K562 (cell line): ENCODE results near the gene TMEM86B. TPM values are rescaled to one million over a fixed set of nuclear protein-coding genes. Genes with fewer than 3 reads are reported as not detected.

ENCODE experiments used
- CXXC5 ChIP-seq: fragments of 250-450 bp; sonication (Bioruptor Pico); IDR thresholded peaks from 2 replicates; pipeline ENCODE4 v1.8.0; 2022; ENCODE audit warnings: inconsistent platforms, mild to moderate bottlenecking, moderate library complexity
- FIP1L1 ChIP-seq: fragments of 200-400 bp; formaldehyde crosslinking; IDR thresholded peaks from 2 replicates; pipeline ENCODE4 v1.6.1; 2018; ENCODE audit warnings: mild to moderate bottlenecking, low read depth, low read length; ENCODE audit not compliant: poor library complexity, severe bottlenecking
- HDGF ChIP-seq: fragments of 450-650 bp; IDR thresholded peaks from 2 replicates; pipeline ENCODE4 v1.6.1; 2016
- KDM2B ChIP-seq: fragments of 250-450 bp; sonication (Bioruptor Pico); IDR thresholded peaks from 2 replicates; pipeline ENCODE4 v1.8.0; 2021; ENCODE audit warnings: mild to moderate bottlenecking, moderate library complexity
- MXD1 ChIP-seq: fragments of 250-450 bp; sonication (Bioruptor Pico); IDR thresholded peaks from 2 replicates; pipeline ENCODE4 v1.8.0; 2021; ENCODE audit warnings: borderline replicate concordance, mild to moderate bottlenecking, moderate library complexity; ENCODE audit not compliant: poor library complexity, severe bottlenecking
- MYC ChIP-seq, 2 experiments: fragments of 250-450 bp in 1 of 2; sonication (Bioruptor Pico) in 1 of 2; IDR thresholded peaks; 2 replicates each; pipeline versions ENCODE4 v1.5.1 to v1.6.1; 2012 to 2021; ENCODE audit warnings: low read depth in 2 of 2, borderline replicate concordance in 1 of 2, improper control_type of control experiment in 1 of 2, low read length in 1 of 2, mild to moderate bottlenecking in 1 of 2, moderate library complexity in 1 of 2
- NBN ChIP-seq: fragments of 450-650 bp; IDR thresholded peaks from 2 replicates; pipeline ENCODE4 v1.6.1; 2016; ENCODE audit warnings: low read depth, mild to moderate bottlenecking
- NEUROD1 ChIP-seq: fragments of 150-350 bp; IDR thresholded peaks from 2 replicates; pipeline ENCODE4 v1.6.1; 2014; ENCODE audit warnings: borderline replicate concordance, low read length, low read depth; ENCODE audit not compliant: partially characterized antibody
- NR2F6 ChIP-seq: fragments of 450-650 bp; formaldehyde crosslinking; IDR thresholded peaks from 2 replicates; pipeline ENCODE4 v1.4.0; 2020; ENCODE audit warnings: mild to moderate bottlenecking
- TBP ChIP-seq: optimal IDR thresholded peaks from 2 replicates; pipeline ENCODE3; 2011; ENCODE audit warnings: low read depth, low read length, improper control_type of control experiment
- THRB ChIP-seq: fragments of 450-650 bp; formaldehyde crosslinking; conservative IDR thresholded peaks from 2 replicates; pipeline ENCODE4 v1.4.0; 2022; ENCODE audit warnings: mild to moderate bottlenecking, missing genetic modification characterization
- TOE1 ChIP-seq, 2 experiments: fragments of 450-650 bp in 1 of 2; sonication (generic) in 1 of 2; formaldehyde crosslinking in 1 of 2; IDR thresholded peaks; 2 replicates each; pipeline versions ENCODE4 v1.7.1 to v1.8.0; 2016 to 2022; ENCODE audit warnings: borderline replicate concordance in 2 of 2, mild to moderate bottlenecking in 2 of 2, antibody characterized with exemption in 1 of 2, inconsistent platforms in 1 of 2, low read depth in 1 of 2, missing genetic modification reagents in 1 of 2, moderate library complexity in 1 of 2
- ZNF778 ChIP-seq: fragments of 450-650 bp; formaldehyde crosslinking; IDR thresholded peaks from 2 replicates; pipeline ENCODE4 v1.4.0; 2020; ENCODE audit warnings: mild to moderate bottlenecking, moderate library complexity
- ZNF830 ChIP-seq: fragments of 250-450 bp; sonication (Bioruptor Pico); IDR thresholded peaks from 2 replicates; pipeline ENCODE4 v1.5.0; 2021; ENCODE audit warnings: mild to moderate bottlenecking
- polyA plus RNA-seq, 8 experiments: library from polyadenylated mRNA; depleted of rRNA in 4 of 8; stranded (reverse) in 5 of 8; unstranded in 3 of 8; fragments of >200 nt; fragmentation: Nextera tagmentation in 2 of 8; fragmentation: Illumina TruSeq in 1 of 8; extraction: Ambion mirVana in 2 of 8; extraction: Trizol in 1 of 8; gene quantifications; 2 replicates each; pipeline versions ENCODE4 v1.2.1 to v1.2.3, GENCODE V29; 2011 to 2014; ENCODE audit warnings: inconsistent platforms in 1 of 8, missing spikeins in 1 of 8
- total RNA-seq, 7 experiments: library from RNA; depleted of rRNA in 6 of 7; stranded (reverse); fragments of >200 nt in 6 of 7; fragmentation: Illumina TruSeq in 2 of 7; extraction: Trizol in 2 of 7; gene quantifications; 2 replicates each; pipeline versions ENCODE4 v1.2.1 to v1.2.3, GENCODE V29; 2011 to 2021; ENCODE audit warnings: low replicate concordance in 1 of 7
- TF ChIP-seq, protein P1 (sequence below): sonication (generic); formaldehyde crosslinking; IDR thresholded peaks from 2 replicates; pipeline ENCODE4 v1.8.1; 2022; ENCODE audit warnings: missing genetic modification reagents
- TF ChIP-seq, protein P2 (sequence below): fragments of 250-450 bp; sonication (Bioruptor Pico); IDR thresholded peaks from 2 replicates; pipeline ENCODE4 v1.4.0; 2020; ENCODE audit warnings: mild to moderate bottlenecking
- TF ChIP-seq, protein P3 (sequence below): fragments of 250-450 bp; sonication (Bioruptor Pico); IDR thresholded peaks from 2 replicates; pipeline ENCODE4 v1.8.0; 2022; ENCODE audit warnings: inconsistent platforms

TMEM86B gene
- total and polyA plus RNA-seq, 9 of the 15 experiments (the other 6 are each of a cell fraction or from before 2014, with no cell fraction given) = 0.28 to 7.9 (median 2.1) TPM

- TF ChIP-seq, protein P1, sequence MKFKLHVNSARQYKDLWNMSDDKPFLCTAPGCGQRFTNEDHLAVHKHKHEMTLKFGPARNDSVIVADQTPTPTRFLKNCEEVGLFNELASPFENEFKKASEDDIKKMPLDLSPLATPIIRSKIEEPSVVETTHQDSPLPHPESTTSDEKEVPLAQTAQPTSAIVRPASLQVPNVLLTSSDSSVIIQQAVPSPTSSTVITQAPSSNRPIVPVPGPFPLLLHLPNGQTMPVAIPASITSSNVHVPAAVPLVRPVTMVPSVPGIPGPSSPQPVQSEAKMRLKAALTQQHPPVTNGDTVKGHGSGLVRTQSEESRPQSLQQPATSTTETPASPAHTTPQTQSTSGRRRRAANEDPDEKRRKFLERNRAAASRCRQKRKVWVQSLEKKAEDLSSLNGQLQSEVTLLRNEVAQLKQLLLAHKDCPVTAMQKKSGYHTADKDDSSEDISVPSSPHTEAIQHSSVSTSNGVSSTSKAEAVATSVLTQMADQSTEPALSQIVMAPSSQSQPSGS = no peak
- TF ChIP-seq, protein P2, sequence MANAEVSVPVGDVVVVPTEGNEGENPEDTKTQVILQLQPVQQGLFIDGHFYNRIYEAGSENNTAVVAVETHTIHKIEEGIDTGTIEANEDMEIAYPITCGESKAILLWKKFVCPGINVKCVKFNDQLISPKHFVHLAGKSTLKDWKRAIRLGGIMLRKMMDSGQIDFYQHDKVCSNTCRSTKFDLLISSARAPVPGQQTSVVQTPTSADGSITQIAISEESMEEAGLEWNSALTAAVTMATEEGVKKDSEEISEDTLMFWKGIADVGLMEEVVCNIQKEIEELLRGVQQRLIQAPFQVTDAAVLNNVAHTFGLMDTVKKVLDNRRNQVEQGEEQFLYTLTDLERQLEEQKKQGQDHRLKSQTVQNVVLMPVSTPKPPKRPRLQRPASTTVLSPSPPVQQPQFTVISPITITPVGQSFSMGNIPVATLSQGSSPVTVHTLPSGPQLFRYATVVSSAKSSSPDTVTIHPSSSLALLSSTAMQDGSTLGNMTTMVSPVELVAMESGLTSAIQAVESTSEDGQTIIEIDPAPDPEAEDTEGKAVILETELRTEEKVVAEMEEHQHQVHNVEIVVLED = peak; percentile 74; the same call in 1 of the 2 replicates
- TF ChIP-seq ZNF778 (CRISPR knock-in tag) = no peak
- TF ChIP-seq KDM2B (CRISPR knock-in tag) = 0 out of 2 replicates have a peak, but pooled peaks have one; percentile 72
- no peak for TF ChIP-seq NR2F6 (CRISPR knock-in tag)
- TF ChIP-seq ZNF830 (CRISPR knock-in tag) = no peak
- TF ChIP-seq NEUROD1 = peak; percentile 100
- no peak for TF ChIP-seq HDGF
- no peak for TF ChIP-seq MXD1 (CRISPR knock-in tag)
- peak; percentile 91 for TF ChIP-seq FIP1L1
- no peak for TF ChIP-seq THRB (CRISPR knock-in tag)
- peak; percentile 98 for TF ChIP-seq NBN
- peak; percentile 98 for TF ChIP-seq TOE1 (IDR thresholded peaks at IDR 0.05; ENCODE audit: borderline replicate concordance)
- no peak for TF ChIP-seq TOE1 (CRISPR knock-in tag; IDR thresholded peaks at IDR 0.05; ENCODE audit: borderline replicate concordance, low read depth)
- TF ChIP-seq, protein P3, sequence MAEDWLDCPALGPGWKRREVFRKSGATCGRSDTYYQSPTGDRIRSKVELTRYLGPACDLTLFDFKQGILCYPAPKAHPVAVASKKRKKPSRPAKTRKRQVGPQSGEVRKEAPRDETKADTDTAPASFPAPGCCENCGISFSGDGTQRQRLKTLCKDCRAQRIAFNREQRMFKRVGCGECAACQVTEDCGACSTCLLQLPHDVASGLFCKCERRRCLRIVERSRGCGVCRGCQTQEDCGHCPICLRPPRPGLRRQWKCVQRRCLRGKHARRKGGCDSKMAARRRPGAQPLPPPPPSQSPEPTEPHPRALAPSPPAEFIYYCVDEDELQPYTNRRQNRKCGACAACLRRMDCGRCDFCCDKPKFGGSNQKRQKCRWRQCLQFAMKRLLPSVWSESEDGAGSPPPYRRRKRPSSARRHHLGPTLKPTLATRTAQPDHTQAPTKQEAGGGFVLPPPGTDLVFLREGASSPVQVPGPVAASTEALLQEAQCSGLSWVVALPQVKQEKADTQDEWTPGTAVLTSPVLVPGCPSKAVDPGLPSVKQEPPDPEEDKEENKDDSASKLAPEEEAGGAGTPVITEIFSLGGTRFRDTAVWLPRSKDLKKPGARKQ = no peak
- peak; percentile 89 for TF ChIP-seq MYC (IDR thresholded peaks at IDR 0.05; ENCODE audit: low read depth, low read length)
- no peak for TF ChIP-seq MYC (CRISPR knock-in tag; IDR thresholded peaks at IDR 0.05; ENCODE audit: borderline replicate concordance, low read depth)
- TF ChIP-seq TBP = peak; percentile 92
- TF ChIP-seq CXXC5 (CRISPR knock-in tag) = peak; percentile 99
These were observed 30.4 kb upstream of the TMEM86B start, which contains the start of gene PPP6R1 (continued) for GRCh38 chr19:55258828-55259539.
